OCI-LY3 (cell line): Measurements from ENCODE around the gene FAM90A26.
"Not testable (repeated sequence)": the region's sequence is repeated elsewhere in the genome, so short reads cannot be mapped to it uniquely, and the experiment has no call there.

Experiments used
- CTCF ChIP-seq: fragments of 200-600, 300-600 bp; sonication (generic); IDR thresholded peaks from 2 replicates; pipeline ENCODE4 v1.5.1; 2014; ENCODE audit warnings: antibody characterized with exemption, low read length, low read depth
- EZH2phosphoT487 ChIP-seq: fragments of 200-600 bp; shearing (Covaris generic); IDR thresholded peaks from 2 replicates; pipeline ENCODE4 v1.6.1; 2018; ENCODE audit warnings: antibody characterized with exemption, mixed run types, low read depth

- not testable (repeated sequence) for TF ChIP-seq CTCF, EZH2phosphoT487
Observed at GRCh38 chr4:9122711-9123110, 47.5 kb upstream of the FAM90A26 start.
